SW480 (cell line): ENCODE data around the gene TMBIM6.
A peak's percentile ranks its signal among the peaks of the same experiment; 100 is the strongest.
"Not testable (repeated sequence)": the region's sequence is repeated elsewhere in the genome, so short reads cannot be mapped to it uniquely, and the experiment has no call there.

ENCODE experiments used
- DNase-seq: peaks from one replicate; pipeline ENCODE4 v3.0.0-alpha.2; 2016; ENCODE audit warnings: low spot score

The TMBIM6 gene

DNA sequence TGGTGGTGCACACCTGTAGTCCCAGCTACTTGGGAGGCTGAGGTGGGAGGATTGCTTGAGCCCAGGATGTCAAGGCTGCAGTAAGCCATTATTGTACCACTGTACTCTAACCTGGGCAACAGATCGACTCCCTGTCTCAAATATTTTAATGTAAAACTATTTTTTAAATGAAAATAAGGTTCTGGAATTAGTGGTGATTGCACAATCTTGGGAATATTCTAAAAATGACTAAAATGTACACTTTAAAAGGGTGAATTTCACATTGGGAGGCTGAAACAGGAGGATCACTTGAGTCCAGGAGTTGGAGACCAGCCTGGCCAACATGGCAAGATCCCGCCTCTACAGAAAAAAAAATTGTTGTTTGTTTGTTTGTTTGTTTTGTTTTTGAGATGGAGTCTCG is 12.9 kb upstream of the TMBIM6 start:
- DNase-seq = no peak

DNA sequence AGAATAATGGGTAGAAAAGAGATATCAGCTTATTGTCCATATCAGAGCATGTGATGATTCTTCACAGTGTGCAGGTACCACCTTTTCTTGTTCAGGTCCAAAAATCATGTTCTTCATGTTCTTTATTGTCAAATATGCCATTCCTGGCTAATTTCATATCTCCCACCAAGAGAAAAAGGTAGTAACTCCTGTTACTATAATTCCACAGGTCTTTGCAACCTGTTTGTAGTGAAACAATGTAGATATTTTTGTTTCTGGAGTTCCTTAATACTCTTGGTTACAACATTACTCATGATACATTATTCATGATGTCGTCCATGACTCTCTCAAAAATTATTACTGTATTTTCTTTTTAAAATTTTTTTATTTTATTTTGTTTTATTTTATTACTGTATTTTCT is 11.3 kb upstream of the TMBIM6 start:
- DNase-seq = no peak

DNA sequence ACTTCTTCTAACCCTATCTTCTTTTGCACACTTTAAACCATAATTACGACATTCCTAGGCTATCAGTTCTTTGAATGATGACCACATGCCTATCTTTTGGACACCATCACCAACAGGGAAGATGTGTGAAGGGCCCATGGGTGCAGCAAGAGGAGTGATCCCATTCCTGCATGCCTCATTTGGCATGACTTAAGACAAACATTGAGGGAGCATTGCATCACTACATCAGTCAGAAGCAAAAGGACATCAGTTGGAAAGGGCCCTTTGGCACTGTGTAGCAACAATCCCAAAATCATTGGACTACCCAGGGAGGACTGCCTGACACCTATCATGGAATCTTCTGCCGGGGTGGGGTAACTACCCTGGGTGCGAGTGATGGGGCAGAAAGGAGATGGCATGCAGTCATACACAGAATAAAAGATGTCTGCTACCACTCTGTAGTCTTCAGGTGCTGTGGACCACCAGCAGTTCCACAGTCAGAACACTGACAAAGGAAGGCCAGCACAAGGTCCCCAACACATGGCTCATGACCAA is 10.7 kb upstream of the TMBIM6 start:
- DNase-seq = peak; percentile 29

DNA sequence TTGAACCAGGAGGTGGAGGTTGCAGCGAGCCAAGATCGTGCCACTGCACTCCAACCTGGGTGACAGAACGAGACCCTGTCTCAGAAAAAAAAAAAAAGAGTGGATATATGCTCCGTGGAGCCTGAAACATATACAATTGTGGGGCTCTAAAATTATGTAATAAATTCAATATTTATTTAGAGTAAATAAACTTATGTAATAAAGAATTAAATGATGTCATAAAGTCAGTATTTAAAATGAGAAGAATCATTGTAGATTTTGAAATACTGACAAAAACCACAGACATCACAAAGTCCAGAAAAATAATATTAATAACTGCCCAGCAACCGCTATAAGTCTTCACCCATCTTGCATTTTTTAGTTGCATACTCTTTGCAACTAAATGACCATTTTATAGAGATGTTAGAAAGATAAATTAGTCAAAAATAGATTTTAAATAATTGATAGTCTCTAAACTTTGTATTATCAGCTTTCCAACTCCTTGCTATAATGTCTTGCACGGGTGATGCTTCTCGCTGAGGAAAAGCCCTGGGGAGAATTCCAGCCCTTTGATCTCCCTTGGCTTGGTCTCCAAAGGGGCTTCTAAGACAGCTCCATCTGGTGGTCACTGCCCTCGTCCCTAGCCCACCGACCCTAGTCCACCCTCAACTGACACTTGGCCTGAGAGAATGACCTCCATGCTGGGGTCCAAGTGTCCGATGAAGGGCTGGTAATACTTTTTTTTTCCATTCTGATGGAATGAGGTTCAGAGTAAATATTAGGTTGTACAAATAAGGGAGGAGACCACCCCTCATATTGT is 7.9 kb upstream of the TMBIM6 start:
- DNase-seq = no peak

DNA sequence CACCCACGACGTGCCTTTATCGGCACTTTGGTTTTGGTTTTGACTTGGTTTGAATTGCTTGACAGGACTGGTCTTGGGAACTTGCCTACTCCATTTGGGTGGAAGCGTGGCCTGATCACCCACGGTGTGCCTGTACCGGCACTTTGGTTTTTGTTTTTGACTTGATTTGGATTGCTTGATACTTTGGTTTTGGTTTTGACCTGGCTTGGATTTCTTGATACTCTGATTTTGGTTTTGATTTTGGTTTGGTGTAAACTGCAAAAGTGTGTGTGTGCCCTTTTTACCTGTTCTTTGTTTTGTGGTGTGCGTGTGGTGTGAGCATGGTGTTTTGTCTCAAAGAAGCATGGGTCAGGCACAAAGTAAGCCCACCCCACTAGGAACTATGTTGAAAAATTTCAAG is 6.5 kb upstream of the TMBIM6 start:
- DNase-seq = not testable (repeated sequence)

DNA sequence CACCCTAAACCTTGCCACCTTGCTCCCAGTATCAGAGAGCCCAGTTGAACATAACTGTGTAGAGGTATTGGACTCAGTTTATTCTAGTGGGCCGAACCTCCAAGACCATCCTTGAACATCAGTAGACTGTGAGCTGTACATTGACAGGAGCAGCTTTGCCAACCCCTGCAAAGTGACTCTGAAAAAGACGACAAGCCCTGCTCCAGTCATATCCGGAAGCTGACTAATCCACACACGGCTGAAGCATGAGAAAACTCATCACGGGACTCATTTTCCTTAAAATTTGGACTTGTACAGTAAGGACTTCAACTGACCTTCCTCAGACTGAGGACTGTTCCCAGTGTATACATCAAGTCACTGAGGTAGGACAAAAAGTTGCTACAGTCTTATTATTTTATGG is 2.6 kb upstream of the TMBIM6 start:
- not testable (repeated sequence) for DNase-seq

DNA sequence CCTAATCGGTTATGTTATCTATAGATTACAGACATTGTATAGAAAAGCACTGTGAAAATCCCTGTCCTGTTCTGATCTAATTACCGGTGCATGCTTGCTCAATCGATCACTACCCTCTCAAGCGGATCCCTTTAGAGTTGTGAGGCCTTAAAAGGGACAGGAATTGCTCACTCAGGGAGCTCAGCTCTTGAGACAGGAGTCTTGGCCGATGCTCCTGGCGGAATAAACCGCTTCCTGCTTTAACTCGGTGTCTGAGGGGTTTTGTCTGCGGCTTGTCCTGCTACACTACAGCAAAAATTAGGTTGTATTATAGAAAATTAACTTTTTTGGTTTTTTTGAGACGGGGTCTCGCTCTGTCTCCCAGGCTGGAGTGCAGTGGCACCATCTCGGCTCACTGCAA is 1.1 kb upstream of the TMBIM6 start:
- not testable (repeated sequence) for DNase-seq

DNA sequence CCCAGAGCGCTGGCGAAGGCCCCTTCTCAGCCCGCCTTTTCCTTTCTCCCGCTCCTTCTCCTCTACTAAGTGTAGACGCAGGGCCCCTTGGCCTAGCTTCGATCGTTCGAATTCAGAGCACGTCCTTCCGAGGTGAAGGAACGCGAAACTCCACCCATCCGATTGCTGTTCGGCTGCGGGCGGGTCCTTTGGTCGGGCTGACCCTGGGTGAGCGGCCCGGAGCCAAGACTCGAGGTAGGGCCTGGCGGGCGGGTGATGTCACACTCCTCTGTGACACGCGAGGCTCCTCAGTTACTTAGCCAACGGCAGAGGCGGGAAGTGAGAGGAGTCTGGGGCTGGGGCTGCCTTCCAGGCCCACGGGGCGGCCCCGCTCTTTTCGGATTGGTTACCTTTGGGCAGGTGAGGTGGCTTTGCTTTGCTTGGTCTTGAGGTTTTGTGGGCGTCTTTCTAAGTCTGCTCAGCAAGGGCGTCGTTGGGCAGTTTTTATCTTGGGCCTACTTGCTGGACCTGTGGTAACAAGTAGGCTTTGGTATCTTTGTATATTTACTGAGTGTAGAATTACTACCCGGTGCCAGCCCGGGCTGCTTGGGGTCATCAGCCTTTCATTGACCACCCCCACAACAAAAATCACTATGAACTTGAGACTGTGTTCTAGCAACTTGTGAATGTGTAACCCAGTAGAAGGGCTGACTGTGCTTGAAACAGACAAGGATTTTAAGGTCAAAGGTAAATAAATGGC is 694 bp downstream of the TMBIM6 start:
- peak; percentile 89 for DNase-seq

DNA sequence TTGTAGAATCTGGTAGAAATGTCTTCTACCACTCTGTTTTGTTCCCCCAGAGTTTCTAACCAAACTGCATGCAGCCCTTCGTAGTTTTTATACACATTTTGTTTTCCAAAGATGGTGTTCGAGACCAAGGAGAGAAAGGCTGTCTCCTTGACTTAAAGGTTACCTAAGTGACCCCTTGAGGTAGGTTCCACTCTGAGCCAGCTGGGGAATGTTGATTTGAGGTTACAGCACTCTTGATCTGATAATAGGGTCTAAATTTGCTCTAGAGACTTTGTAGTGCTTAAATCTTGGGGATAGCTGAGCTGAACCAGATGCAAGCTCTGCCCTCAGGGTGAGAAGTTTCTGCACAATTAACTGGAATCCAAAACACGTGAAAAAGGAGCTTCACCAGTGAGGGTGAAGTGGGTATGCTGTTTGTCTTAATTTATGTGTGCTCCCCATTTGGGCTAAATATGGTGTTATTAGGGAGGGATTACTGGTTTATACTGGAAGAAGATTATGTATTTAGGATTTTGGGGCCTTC is 3.1 kb downstream of the TMBIM6 start:
- DNase-seq = no peak

DNA sequence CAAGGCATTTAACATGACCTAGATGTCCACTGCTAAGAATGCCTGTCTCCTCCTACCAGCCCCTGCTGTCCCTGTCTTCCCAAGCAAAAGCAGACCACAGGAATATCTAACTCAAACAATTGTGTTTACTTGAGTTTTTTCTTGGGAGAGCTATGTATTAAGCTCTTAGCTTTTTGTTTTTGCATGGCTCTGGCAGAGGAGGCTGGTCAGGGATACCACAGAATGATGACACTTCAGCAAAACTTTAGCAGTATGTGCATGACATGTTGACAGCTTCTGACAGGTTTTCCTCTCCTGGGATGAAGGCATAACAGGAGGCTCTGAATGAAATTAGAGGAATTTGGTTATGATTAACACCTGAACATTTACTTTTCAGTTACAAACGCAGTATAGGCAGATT is 6.9 kb downstream of the TMBIM6 start:
- no peak for DNase-seq

DNA sequence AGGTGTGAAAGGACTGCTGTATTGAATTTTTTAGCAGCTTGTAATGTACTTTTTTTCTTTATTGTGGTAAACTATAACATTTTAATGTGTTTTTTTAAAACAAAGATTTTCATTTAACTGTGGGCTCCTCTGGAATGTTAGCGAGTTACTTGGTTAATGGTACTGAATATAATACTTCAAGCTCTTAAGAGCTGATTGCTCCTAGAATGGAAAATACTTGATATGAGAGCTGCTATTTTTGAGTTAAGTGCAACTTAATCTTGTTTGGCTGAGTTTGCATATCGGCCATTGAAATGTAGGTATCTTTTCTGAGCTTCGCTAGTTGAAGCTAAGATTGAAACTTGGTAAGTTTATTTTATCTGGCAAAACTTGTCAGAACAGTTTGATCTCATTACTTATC is 7.4 kb downstream of the TMBIM6 start:
- DNase-seq = no peak

DNA sequence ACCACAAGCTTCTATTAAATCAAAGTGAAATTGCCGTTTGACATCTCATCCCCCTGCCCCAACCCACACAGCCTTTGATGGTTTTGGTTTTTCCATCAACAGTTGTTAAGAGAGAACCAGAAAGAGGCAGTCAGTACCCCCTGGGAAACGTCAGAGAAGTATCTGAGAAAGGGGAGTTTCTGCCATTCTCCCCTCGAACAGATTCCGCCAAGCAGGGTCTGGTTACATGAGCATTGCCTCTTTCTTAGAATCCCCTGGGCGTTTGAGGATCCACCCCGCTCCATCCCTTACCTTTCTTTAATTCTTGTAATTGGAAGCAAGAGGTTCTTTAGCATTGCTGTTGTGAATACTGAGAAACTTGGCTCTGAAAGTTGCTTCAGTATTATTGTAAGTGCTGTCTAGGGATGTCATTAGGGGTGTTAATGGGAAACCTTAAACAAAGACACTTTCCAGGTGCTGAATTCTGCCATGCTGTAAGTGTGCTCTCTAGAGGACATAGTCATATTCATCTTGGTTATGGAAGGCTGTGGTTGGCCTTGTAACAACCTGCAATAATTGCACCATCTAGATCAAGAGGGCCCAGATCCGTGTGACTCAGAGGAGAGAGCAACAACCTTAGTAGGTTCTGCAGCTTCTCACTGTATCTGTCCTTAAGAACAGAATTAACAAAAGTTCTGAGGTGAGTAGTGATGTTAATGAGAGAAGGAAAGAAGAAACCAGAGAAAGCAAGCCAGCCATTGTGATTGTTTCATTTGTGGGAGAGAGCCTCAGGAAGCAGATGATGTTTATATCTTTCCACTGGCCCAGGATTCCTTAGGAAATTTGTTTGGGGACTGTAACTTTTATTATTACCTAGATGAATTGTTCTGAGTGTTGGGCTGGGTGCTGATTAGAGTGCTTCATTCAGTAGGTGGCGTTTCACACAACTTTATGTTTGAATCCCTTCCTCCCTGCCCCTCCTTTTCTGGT is 9.0 kb downstream of the TMBIM6 start:
- DNase-seq = peak; percentile 90

DNA sequence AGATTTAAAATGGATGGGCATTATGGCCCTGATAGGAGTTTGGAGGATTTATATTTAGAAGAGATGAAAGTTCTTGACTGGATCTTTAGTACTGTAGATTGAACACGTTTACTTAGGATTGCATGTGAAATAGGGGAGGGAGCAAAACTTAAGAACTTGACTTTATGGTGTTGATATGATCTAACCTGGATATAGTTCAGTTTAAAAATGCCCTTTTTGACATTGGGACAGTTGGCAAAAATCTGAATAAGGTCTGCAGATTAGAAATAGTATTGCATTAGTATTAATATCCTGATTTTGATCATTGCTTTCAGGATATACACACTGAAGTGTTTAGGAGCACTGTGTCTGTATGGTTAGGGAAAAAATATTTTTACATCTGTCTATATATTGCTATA is 9.6 kb downstream of the TMBIM6 start:
- DNase-seq = no peak

DNA sequence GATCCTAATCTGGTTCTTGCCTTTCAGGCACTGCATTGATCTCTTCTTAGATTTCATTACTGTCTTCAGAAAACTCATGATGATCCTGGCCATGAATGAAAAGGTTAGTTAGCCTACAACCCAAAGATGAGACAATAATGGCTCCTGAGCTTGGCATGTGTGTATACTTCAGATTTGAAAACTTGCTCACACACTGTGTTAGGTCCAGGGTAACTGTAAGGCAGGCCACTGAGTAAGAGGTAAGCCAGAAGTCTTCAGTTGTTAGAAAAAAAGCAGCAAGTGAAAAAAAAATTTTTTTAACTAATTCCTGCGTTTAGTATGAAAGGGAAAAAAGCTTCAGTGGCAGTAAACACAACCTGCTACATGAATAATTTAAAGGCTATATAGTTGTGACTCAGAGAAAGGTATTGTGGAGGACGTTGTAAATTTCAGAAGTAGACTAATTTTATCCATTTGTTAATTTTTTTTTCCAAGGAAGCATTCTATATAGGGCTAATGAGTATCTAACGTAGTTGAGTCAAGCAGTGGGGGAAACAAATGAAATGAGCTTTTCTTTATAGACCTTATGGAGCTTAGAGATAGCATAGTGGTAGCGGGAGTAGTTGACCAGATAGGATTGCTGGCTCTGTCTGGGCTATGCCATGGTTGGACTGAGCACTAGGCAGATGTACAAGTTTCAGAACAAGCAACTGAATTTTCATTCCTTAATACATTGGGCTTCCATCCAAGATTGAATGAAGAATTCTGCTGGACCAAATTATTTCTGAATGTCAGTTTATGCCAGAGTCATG is 20.5 kb downstream of the TMBIM6 start:
- no peak for DNase-seq

DNA sequence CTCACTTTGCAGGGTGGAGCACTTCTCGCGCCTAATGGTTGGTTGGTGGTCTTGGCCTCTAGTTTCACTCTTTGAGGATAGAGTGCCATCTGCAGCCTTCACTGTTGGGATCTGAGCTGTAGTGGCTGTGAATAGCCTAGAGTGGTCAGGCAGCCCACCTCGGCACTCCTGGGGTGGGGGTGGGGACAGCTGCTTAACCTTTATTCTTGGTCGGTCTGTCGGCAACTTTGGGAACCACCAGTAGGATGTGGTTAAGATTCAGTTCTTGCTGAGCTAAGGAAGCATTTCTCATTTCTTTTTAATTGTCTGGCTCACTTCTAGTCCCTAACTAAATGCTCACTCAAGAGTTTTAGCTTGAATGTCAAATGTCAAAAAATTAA is 21.1 kb downstream of the TMBIM6 start:
- no peak for DNase-seq

DNA sequence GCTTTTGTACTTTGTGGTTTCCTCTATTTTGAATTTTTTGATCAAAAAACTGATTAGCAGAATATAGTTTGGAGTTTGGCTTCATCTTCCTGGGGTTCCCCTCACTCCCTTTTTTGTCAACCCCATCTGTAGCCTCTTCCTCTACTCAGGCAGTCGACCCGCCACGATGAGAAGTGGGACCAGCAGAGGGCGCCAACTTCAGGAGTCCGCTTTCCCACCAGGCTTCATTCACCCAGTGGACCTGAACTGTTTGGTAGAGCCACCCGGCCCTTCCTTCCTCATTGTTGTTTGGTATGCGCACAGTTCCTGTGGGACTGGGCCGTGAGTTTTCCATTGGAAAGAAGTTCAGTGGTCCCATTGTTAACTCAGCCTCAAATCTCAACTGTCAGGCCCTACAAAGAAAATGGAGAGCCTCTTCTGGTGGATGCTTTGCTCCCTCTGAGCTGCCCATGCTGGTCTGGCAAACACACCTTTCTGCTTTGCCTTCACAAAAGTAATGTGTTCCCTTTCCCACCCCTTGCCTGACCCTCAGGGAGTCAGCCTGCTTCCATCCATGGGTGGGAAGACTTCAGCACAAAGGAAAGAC is 21.7 kb downstream of the TMBIM6 start:
- peak; percentile 33 for DNase-seq

DNA sequence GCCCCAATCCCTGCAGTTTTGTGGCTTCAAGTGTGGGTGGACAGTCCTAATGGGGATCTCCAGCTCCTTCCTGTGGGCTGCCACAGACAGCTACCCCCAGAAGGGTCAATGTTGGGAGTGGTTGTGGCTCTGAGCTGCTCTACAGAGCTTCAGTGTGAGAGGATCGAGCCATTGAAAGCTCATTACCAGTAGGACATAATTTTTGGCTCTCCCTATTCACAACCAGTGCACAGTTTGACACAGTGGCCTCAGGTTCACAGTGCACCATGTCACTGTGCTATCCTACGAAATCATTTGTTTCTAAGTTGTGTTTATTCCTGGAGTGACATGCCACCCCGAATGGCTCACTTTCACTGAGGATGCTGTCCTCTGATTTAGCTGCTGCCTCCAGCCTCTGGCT is 22.8 kb downstream of the TMBIM6 start:
- DNase-seq = no peak

DNA sequence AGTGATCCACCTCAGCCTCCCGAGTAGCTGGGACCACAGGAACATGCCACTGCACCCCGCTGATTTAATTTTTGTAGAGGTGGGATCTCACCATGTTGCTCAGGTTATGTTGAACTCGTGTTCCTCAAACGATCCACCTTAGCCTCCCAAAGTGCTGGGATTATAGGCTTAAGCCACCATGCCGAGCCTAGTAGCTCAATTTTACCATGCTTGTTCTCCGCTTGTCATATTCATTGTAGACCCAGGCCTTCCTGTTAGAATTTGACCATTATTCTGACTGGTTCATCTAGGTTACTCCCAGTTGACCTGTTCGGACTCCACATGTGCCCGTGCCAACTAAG is 24.7 kb downstream of the TMBIM6 start:
- DNase-seq = no peak

DNA sequence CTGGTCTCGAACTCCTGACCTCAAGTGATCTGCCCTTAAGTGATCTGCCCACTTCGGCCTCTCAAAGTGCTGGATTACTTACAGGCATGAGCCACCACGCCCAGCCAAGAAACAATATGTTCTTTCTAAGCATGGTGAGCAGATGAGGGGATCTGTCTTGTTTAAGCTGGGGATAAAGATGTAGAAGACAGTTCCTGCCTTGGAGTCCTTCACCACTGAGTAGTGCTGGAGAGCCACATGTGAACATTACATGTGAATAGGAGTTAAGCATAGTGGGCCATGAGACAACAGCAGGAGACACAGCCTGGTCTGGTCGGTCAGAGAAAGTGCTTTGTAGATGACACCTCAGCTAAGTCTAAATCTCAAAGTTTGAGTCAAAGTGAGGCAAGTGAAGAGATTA is 26.0 kb downstream of the TMBIM6 start:
- peak; percentile 45 for DNase-seq

DNA sequence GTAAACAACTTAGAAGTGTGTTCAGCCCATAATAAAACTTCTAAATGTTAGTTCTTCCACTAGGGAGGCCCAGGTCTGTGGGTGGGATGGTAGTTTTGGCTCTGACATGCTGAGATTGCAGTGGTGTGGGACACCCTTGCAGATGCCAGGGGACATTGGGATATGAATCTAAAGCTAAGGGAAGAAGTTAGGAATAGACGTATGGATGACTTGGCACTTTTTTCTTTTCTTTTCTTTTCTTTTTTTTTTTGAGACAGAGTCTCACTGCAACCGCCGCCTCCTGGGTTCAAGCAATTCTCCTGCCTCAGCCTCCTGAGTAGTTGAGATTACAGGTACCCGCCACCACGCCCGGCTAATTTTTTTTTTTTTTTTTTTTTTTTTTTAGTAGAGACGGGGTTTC is 31.7 kb downstream of the TMBIM6 start:
- not testable (repeated sequence) for DNase-seq

DNA sequence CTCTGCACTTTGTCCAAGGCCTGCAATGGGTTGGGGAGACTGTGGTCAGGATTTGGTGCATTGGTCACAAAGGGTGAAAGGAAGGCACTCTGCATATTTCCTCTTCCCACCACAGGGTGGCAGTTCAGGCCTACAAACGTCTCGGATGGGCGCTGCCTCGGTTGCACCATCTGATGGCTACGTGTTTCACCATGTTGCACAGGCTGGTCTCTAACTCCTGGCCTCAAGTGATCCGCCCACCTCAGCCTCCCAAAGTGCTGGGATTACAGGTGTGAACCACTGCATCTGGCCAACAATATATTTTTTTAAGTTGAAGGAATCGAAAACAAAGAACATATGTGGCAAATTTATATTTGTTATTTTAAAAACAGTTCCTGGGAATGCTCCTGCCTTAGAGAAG is 35.1 kb downstream of the TMBIM6 start:
- DNase-seq = peak; percentile 71
